Stomach (tissue), 9 donors: ENCODE measurements around the gene ALPG. TPM values are rescaled to one million over a fixed set of nuclear protein-coding genes. Genes with fewer than 3 reads are reported as not detected.

Source experiments
- DNase-seq, 2 donors: peaks; one replicate each; pipeline versions ENCODE4 v3.0.0 to v3.0.0-alpha.2; 2013 to 2019
- H3K27ac ChIP-seq, 5 donors: fragments of 200-600 bp in 4 of 5; sonication (generic) in 4 of 5; one replicate each; pipeline ENCODE4 v1.5.1; 2013 to 2019; ENCODE audit warnings: mild to moderate bottlenecking in 1 of 5, moderate library complexity in 1 of 5
- H3K27me3 ChIP-seq, 3 donors: fragments of 200-600 bp; sonication (generic); one replicate each; pipeline ENCODE4 v1.5.1; 2017 to 2019; ENCODE audit warnings: mixed run types in 1 of 3
- H3K36me3 ChIP-seq, 4 donors: fragments of 200-600 bp; sonication (generic); 1 replicate in 3 of 4; 2 replicates in 1 of 4; pipeline ENCODE4 v1.5.1; 2016 to 2019
- H3K4me1 ChIP-seq, 4 donors: fragments of 200-600 bp; sonication (generic); one replicate each; pipeline ENCODE4 v1.5.1; 2016 to 2019
- H3K4me3 ChIP-seq, 4 donors: fragments of 200-600 bp; sonication (generic) in 3 of 4; one replicate each; pipeline ENCODE4 v1.5.1; 2016 to 2019; ENCODE audit warnings: mild to moderate bottlenecking in 1 of 4
- H3K9me3 ChIP-seq, 4 donors: fragments of 200-600 bp; sonication (generic); one replicate each; pipeline ENCODE4 v1.5.1; 2016 to 2019
- CTCF ChIP-seq, 7 experiments: fragments of 450-650 bp in 4 of 7; fragments of 200-600 bp in 3 of 7; sonication (generic) in 3 of 7; IDR thresholded peaks; one replicate each; pipeline ENCODE4 v1.5.1; 2016 to 2019; ENCODE audit warnings: antibody characterized with exemption in 7 of 7, control low read depth in 2 of 7, mild to moderate bottlenecking in 1 of 7
- EP300 ChIP-seq: sonication (generic); formaldehyde crosslinking; IDR thresholded peaks from one replicate; pipeline ENCODE4 v1.6.1; 2017; ENCODE audit warnings: antibody characterized with exemption
- POLR2A ChIP-seq, 4 donors: fragments of 450-650 bp; IDR thresholded peaks; one replicate each; pipeline ENCODE4 v1.6.1; 2016; ENCODE audit warnings: antibody characterized with exemption in 4 of 4, control low read depth in 2 of 4, mild to moderate bottlenecking in 1 of 4, moderate library complexity in 1 of 4
- POLR2AphosphoS5 ChIP-seq, 3 donors: sonication (generic); formaldehyde crosslinking; IDR thresholded peaks; one replicate each; pipeline ENCODE4 v1.6.1; 2016; ENCODE audit warnings: antibody characterized with exemption in 3 of 3
- WGBS, 5 donors: extraction: QIAGEN DNeasy Blood & Tissue Kit in 3 of 5; methylation state at CpG; one replicate each; pipeline versions ENCODE4 v1.1.5 to v1.1.7; 2013 to 2018; 5-methylcytosine and 5-hydroxymethylcytosine counted together
- intact Hi-C: fragments of 100-400 bp; cut with DNase I; formaldehyde crosslinking; loops from one replicate; pipeline ENCODE4 v1.15.1; 2023; ENCODE audit warnings: low total_unique reads
- polyA plus RNA-seq, 3 donors: library from polyadenylated mRNA; stranded (reverse); fragments of 200-250 nt; gene quantifications; one replicate each; pipeline ENCODE4 v1.2.3, GENCODE V29; 2013
- total RNA-seq, 5 donors: library from RNA; depleted of rRNA; stranded (reverse); fragments of >200 nt; gene quantifications; one replicate each; pipeline versions ENCODE4 v1.1.0 to v1.2.3, GENCODE V29; 2014 to 2016
- donor health status: healthy with polysubstance abuse.
- donor health status: Bipolar disorder and iron deficiency.
- donor health status: healthy.

ALPG gene
- total and polyA plus RNA-seq, 8 donors: not detected

GRCh38 chr2:232419245-232420072, 12.8 kb downstream of the ALPG start:
- Histone ChIP-seq H3K36me3 (no peaks in the 10 kb centered on the region), H3K27me3 (peaks cover 27 to 96% (median 63%) of the 10 kb centered on the region in 3 donors), H3K9me3 (peaks cover 0 to 18% (median 7%) of the 10 kb centered on the region in 4 donors), H3K4me1 (peaks cover 25 to 34% (median 30%) of the 10 kb centered on the region in 4 donors), H3K27ac (no peak overlapping the region), H3K4me3 (peak overlapping the region; percentile 27 to 46 (median 33))
- peak in 1 of 2 donors; percentile 28 for DNase-seq
- intact Hi-C loops: no loop called here
- TF ChIP-seq EP300 (no peak), POLR2AphosphoS5 (IDR thresholded peaks at IDR 0.05) (no peak), POLR2A (IDR thresholded peaks at IDR 0.05) (no peak), CTCF (IDR thresholded peaks at IDR 0.05) (no peak)
- 3 to 14% (median 4%) methylated on average over 13 to 79 of the region's 79 CpGs for WGBS, 5 donors

DNA sequence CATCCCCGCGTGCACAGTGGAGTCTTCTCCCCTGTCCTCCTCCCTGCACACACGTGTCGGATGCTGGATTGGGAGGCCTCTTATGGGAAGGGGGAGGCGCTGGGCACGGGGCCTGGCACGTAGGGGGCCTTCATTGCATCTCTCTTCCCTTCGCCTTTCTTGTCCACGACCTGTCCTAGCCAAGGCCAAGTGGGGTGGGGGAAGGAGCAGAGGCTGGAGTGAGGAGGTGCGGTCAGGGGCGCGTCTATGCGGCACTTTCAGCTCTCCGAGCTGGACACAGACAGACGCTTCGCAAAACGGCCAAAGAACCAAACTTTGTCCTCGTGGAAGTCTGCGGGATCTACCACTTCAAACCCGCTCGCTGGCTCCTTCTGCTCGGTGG, 13.4 kb downstream of the ALPG start:
- intact Hi-C loops: no loop called here
- peaks cover 25 to 34% (median 30%) of the 10 kb centered on the region in 4 donors for H3K4me1 ChIP-seq
- peak overlapping the region in 3 of 4 donors; percentile 25 to 46 (median 37) for H3K4me3 ChIP-seq
- H3K27me3 ChIP-seq: peaks cover 27 to 95% (median 59%) of the 10 kb centered on the region in 3 donors
- WGBS, 5 donors: 6 to 11% (median 7%) methylated on average over 20 to 22 of the region's 22 CpGs
- TF ChIP-seq EP300 (no peak), CTCF (IDR thresholded peaks at IDR 0.05) (no peak), POLR2AphosphoS5 (IDR thresholded peaks at IDR 0.05) (no peak)
- DNase-seq: no peak
- H3K36me3 ChIP-seq: no peaks in the 10 kb centered on the region
- H3K9me3 ChIP-seq: peaks cover 0 to 18% (median 7%) of the 10 kb centered on the region in 4 donors
- no peak overlapping the region for H3K27ac ChIP-seq

GRCh38 chr2:232420463-232421188, 14.0 kb downstream of the ALPG start:
- Histone ChIP-seq H3K4me1 (peaks cover 25 to 34% (median 30%) of the 10 kb centered on the region in 4 donors), H3K9me3 (peaks cover 0 to 18% (median 7%) of the 10 kb centered on the region in 4 donors), H3K27me3 (peaks cover 27 to 95% (median 55%) of the 10 kb centered on the region in 3 donors), H3K27ac (no peak overlapping the region), H3K4me3 (peak overlapping the region; percentile 25 to 46 (median 32)), H3K36me3 (no peaks in the 10 kb centered on the region)
- intact Hi-C loops: no loop called here
- no peak for TF ChIP-seq POLR2A (IDR thresholded peaks at IDR 0.05)
- no peak for TF ChIP-seq EP300
- peak; percentile 61 to 83 for DNase-seq
- WGBS, 5 donors: 1 to 2% (median 2%) methylated on average over 23 to 79 of the region's 79 CpGs

DNA sequence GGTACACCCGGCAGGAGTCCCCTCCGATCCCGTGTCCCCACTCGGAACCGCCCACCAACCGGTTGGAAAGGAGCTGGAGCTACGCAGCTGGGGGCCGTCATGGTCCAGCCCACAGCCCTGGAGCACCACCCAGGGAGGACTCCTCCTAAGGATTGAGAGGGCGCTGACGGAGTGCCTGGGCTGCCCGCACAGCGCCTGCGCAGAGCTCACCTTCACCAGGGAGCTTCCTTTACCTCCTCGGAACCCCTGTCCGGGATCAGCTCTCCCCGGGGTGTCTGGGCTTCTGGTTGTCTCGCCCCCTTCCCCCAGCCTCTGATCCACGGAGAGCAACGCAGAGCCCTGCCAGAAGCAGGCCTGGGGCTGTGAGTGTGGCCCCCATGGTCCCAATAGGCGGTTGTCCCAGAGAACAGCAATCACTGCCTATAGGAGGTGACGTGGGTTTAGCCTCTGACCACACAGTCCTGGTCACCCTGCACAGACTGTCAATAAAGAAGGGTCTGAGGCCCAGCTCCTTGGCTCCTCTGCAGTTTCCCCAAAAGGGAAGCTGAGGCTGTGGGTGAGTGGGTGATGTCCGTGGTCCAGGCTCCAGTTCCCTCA, 14.6 kb downstream of the ALPG start:
- H3K4me3 ChIP-seq: peak overlapping the region; percentile 25 to 46 (median 32)
- peaks cover 0 to 18% (median 7%) of the 10 kb centered on the region in 4 donors for H3K9me3 ChIP-seq
- H3K36me3 ChIP-seq: no peaks in the 10 kb centered on the region
- 19 to 70% (median 25%) methylated on average over 3 to 22 of the region's 22 CpGs for WGBS, 5 donors
- TF ChIP-seq CTCF (IDR thresholded peaks at IDR 0.05) (no peak), POLR2A (IDR thresholded peaks at IDR 0.05) (no peak), POLR2AphosphoS5 (IDR thresholded peaks at IDR 0.05) (no peak), EP300 (no peak)
- intact Hi-C loops: no loop called here
- no peak overlapping the region for H3K27ac ChIP-seq
- H3K27me3 ChIP-seq: peaks cover 27 to 90% (median 48%) of the 10 kb centered on the region in 3 donors
- DNase-seq: peak in 1 of 2 donors; percentile 59
- peaks cover 25 to 34% (median 30%) of the 10 kb centered on the region in 4 donors for H3K4me1 ChIP-seq
